ENCODE results near the gene GAL3ST2.

DNA sequence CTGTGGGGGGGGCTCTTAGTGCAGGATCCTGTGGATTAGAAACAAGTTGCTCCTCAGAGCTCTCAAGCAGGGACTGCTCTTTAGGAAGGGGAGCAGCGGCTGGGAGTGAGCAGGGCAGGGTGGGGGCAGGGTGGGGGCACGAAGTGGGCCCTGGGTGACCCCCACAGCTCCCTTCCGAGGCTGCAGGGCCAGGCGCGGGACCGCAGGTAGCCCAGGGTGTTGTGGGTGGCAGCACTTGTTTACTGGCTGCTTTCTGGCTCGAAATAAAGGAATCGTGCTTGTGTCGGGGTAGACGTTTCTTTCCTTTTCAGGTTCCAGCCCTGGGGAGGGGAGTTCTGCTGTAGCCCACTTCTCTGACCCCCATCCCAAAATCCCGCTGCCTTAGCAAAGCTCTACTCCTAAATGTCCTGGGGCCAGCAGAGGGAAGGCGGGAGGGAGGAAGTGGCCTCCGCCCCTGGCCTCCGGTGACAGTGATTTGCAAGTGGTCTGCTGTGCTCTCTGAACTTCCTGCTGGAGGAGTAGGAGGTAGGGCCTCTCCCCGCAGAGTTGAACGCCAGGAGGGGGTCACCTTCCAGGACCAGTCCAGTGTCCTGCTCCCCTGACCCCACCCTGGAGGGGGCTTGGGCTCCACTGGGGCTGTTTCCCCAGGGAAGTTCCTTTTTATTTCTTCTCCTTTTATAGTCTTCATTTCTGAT lies 40.7 kb downstream of the GAL3ST2 start:
- no peak for TF ChIP-seq POLR2A (IDR thresholded peaks at IDR 0.05)
- TF ChIP-seq, protein P1, sequence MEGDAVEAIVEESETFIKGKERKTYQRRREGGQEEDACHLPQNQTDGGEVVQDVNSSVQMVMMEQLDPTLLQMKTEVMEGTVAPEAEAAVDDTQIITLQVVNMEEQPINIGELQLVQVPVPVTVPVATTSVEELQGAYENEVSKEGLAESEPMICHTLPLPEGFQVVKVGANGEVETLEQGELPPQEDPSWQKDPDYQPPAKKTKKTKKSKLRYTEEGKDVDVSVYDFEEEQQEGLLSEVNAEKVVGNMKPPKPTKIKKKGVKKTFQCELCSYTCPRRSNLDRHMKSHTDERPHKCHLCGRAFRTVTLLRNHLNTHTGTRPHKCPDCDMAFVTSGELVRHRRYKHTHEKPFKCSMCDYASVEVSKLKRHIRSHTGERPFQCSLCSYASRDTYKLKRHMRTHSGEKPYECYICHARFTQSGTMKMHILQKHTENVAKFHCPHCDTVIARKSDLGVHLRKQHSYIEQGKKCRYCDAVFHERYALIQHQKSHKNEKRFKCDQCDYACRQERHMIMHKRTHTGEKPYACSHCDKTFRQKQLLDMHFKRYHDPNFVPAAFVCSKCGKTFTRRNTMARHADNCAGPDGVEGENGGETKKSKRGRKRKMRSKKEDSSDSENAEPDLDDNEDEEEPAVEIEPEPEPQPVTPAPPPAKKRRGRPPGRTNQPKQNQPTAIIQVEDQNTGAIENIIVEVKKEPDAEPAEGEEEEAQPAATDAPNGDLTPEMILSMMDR (IDR thresholded peaks at IDR 0.05) = no peak

All from Peyer's patch (tissue), 4 donors.